HepG2 (cell line): ENCODE data around the gene NPHP3. TPM values are rescaled to one million over a fixed set of nuclear protein-coding genes. Genes with fewer than 3 reads are reported as not detected.

Experiments used
- ATF6 ChIP-seq: sonication (generic); formaldehyde crosslinking; conservative IDR thresholded peaks from 2 replicates; pipeline ENCODE4 v1.4.0; 2020; ENCODE audit warnings: missing genetic modification reagents
- CBX1 ChIP-seq: IDR thresholded peaks from one replicate; pipeline ENCODE4 v1.6.1; 2016; ENCODE audit warnings: antibody characterized with exemption, low read depth
- MIER3 ChIP-seq: IDR thresholded peaks from 2 replicates; pipeline ENCODE4 v1.6.1; 2016; ENCODE audit warnings: missing compliant biosample characterization, borderline replicate concordance
- MIXL1 ChIP-seq: IDR thresholded peaks from 2 replicates; pipeline ENCODE4 v1.6.1; 2016
- NCOA1 ChIP-seq: sonication (generic); formaldehyde crosslinking; IDR thresholded peaks from 2 replicates; pipeline ENCODE4 v1.9.0; 2021; ENCODE audit warnings: missing genetic modification reagents
- PRDM10 ChIP-seq: sonication (generic); formaldehyde crosslinking; IDR thresholded peaks from 2 replicates; pipeline ENCODE4 v1.4.0; 2020; ENCODE audit warnings: low read depth, missing genetic modification reagents
- SRY ChIP-seq: sonication (generic); formaldehyde crosslinking; IDR thresholded peaks from 2 replicates; pipeline ENCODE4 v1.8.0; 2022; ENCODE audit warnings: mild to moderate bottlenecking, missing genetic modification reagents
- TEF ChIP-seq: sonication (generic); formaldehyde crosslinking; IDR thresholded peaks from 2 replicates; pipeline ENCODE4 v1.5.0; 2020; ENCODE audit warnings: missing genetic modification reagents
- YEATS4 ChIP-seq: sonication (generic); formaldehyde crosslinking; IDR thresholded peaks from 2 replicates; pipeline ENCODE4 v1.4.0; 2020; ENCODE audit warnings: missing genetic modification reagents, borderline replicate concordance
- ZIK1 ChIP-seq: sonication (generic); formaldehyde crosslinking; IDR thresholded peaks from 2 replicates; pipeline ENCODE4 v1.5.0; 2020; ENCODE audit warnings: mild to moderate bottlenecking, low read depth, missing genetic modification reagents, borderline replicate concordance
- ZKSCAN8 ChIP-seq: IDR thresholded peaks from 2 replicates; pipeline ENCODE4 v1.6.1; 2016; ENCODE audit warnings: borderline replicate concordance, missing genetic modification reagents, missing compliant biosample characterization
- ZNF280D ChIP-seq: sonication (generic); formaldehyde crosslinking; IDR thresholded peaks from 2 replicates; pipeline ENCODE4 v1.5.1; 2020; ENCODE audit warnings: mild to moderate bottlenecking, missing genetic modification reagents
- ZNF430 ChIP-seq: sonication (generic); formaldehyde crosslinking; IDR thresholded peaks from 2 replicates; pipeline ENCODE4 v1.9.0; 2021; ENCODE audit warnings: mild to moderate bottlenecking, missing genetic modification reagents
- ZNF530 ChIP-seq: sonication (generic); formaldehyde crosslinking; IDR thresholded peaks from 2 replicates; pipeline ENCODE4 v1.5.0; 2020; ENCODE audit warnings: low read depth, mild to moderate bottlenecking, missing genetic modification reagents
- ZNF574 ChIP-seq: sonication (generic); formaldehyde crosslinking; IDR thresholded peaks from 2 replicates; pipeline ENCODE4 v1.4.0; 2020; ENCODE audit warnings: missing genetic modification reagents
- polyA plus RNA-seq, 8 experiments: library from polyadenylated mRNA; depleted of rRNA in 3 of 8; stranded (reverse) in 7 of 8; unstranded in 1 of 8; fragments of >200 nt; fragmentation: Illumina TruSeq in 4 of 8; extraction: Trizol in 4 of 8; gene quantifications; 2 replicates each; pipeline versions ENCODE4 v1.2.1 to v1.2.3, GENCODE V29; 2011 to 2016; ENCODE audit warnings: low read depth in 4 of 8, missing spikeins in 1 of 8, mixed read lengths in 1 of 8; ENCODE audit not compliant: insufficient read depth in 1 of 8
- total RNA-seq, 5 experiments: library from RNA; depleted of rRNA; stranded (reverse); fragments of >200 nt; fragmentation: Illumina TruSeq; extraction: Trizol; gene quantifications; 2 replicates each; pipeline ENCODE4 v1.2.3, GENCODE V29; 2016; ENCODE audit warnings: low read depth in 1 of 5

NPHP3 gene
- total and polyA plus RNA-seq, 2 of the 13 experiments (the other 11 are each of a cell fraction or from before 2014, with no cell fraction given): 11.0 to 20.2 TPM

GRCh38 chr3:132723024-132723950, 1.1 kb upstream of the NPHP3 start (continued):
- TF ChIP-seq ATF6 (CRISPR knock-in tag): no peak
- no peak for TF ChIP-seq ZIK1 (CRISPR knock-in tag)
- TF ChIP-seq MIER3 (CRISPR knock-in tag): no peak
- TF ChIP-seq NCOA1 (CRISPR knock-in tag): no peak
- TF ChIP-seq ZNF530: no peak
- TF ChIP-seq MIXL1 (CRISPR knock-in tag): no peak
- TF ChIP-seq ZKSCAN8 (CRISPR knock-in tag): no peak
- TF ChIP-seq PRDM10 (CRISPR knock-in tag): no peak
- 0 out of 2 replicates have a peak, but pooled peaks have one; percentile 17 for TF ChIP-seq ZNF574 (CRISPR knock-in tag)
- TF ChIP-seq TEF (CRISPR knock-in tag): no peak
- no peak for TF ChIP-seq ZNF280D (CRISPR knock-in tag)
- no peak for TF ChIP-seq CBX1
- no peak for TF ChIP-seq SRY (CRISPR knock-in tag)
- 0 out of 2 replicates have a peak, but pooled peaks have one; percentile 53 for TF ChIP-seq YEATS4 (CRISPR knock-in tag)
- TF ChIP-seq ZNF430 (CRISPR knock-in tag): no peak
